Measurements from ENCODE around the gene DACH2. TPM values are rescaled to one million over a fixed set of nuclear protein-coding genes. Genes with fewer than 3 reads are reported as not detected.

DACH2 gene
- polyA plus RNA-seq, 3 donors, result not detected

DNA sequence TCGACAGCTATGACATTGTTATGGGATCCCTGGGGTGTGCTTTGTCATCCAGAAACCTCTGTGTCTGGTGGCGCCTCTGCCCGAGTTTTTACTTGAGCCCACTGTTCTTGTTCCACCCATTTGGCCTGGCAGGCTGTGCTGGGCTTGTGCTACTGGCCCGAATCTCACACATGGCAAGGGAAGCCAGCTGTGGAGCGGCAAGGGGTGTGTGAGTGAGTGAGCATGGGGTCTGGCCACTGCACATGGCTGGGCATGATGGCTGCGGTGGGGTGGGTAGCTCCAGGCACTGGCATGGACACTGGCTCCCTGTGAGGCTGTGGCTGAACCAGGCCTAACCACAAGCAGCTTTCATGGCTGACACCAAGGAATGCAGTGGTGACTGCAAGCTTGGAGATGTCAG, 89.2 kb downstream of the DACH2 start:
- intact Hi-C loops (cut with micrococcal nuclease), result no loop called here

DNA sequence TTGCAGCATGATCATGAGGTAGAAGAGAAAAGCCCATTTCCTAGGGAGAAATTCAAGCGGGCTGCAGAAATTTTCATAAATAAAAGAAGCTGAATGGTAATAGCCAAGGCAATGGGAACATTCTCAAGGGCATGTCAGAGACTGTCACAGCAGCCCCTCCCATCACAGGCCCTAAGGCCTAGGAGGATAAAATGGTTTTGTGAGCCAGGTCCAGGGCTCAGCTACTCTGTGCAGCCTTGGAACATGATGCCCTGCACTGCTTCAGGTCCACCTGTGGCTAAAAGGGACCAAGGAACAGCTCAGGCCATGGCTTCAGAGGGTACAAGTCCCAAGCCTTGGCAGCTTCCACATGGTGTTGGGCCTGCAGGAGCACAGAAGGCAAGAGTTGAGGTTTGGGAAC, 93.3 kb downstream of the DACH2 start:
- Histone ChIP-seq H2AFZ (ENCODE audit: insufficient read depth, low read depth, low read length, poor library complexity, severe bottlenecking) (no peak overlapping the region), H3K9me3 (replicated peaks in 1 of 2; ENCODE audit: control insufficient read depth in 1 of 2, insufficient read depth in 1 of 2, low read length in 2 of 2) (peaks cover 10 to 22% of the 10 kb centered on the region in 2 donors), H3K4me2 (replicated peaks; ENCODE audit: extremely low read depth, low read length, poor library complexity, severe bottlenecking) (no peak overlapping the region), H3K9ac (ENCODE audit: insufficient read depth, low read length, poor library complexity, severe bottlenecking) (no peak overlapping the region), H4K20me1 (ENCODE audit: insufficient read depth, low read length) (no peaks in the 10 kb centered on the region), H3K79me2 (ENCODE audit: insufficient read depth, low read length) (no peaks in the 10 kb centered on the region), H3K4me3 (replicated peaks in 1 of 3; ENCODE audit: low read depth in 2 of 3, low read length in 3 of 3) (no peak overlapping the region), H3K27me3 (ENCODE audit: control insufficient read depth in 2 of 2, insufficient read depth in 2 of 2, low read length in 2 of 2) (no peaks in the 10 kb centered on the region), H3K27ac (ENCODE audit: low read depth in 1 of 2, low read length in 2 of 2) (no peak overlapping the region), H3K36me3 (replicated peaks in 1 of 2; ENCODE audit: control insufficient read depth in 1 of 2, insufficient read depth in 2 of 2, low read length in 2 of 2) (no peaks in the 10 kb centered on the region), H3K4me1 (ENCODE audit: control insufficient read depth in 1 of 2, insufficient read depth in 2 of 2, low read length in 2 of 2) (no peaks in the 10 kb centered on the region)
- peaks cover 0 to 16% (median 7%) of the 10 kb centered on the region in 7 donors for H3K9me3 Mint-ChIP-seq
- H3K27ac Mint-ChIP-seq, result no peak overlapping the region
- H3K4me1 Mint-ChIP-seq, result no peaks in the 10 kb centered on the region
- no CpG with 5 or more reads among the region's 1 CpG for WGBS (ENCODE audit: insufficient coverage)
- H3K4me3 Mint-ChIP-seq, result no peak overlapping the region
- H3K36me3 Mint-ChIP-seq, result no peaks in the 10 kb centered on the region
- intact Hi-C loops (cut with micrococcal nuclease), result no loop called here
- no peaks in the 10 kb centered on the region for H3K27me3 Mint-ChIP-seq (ENCODE audit: low read depth in 3 of 3)
- no peak for DNase-seq
- TF ChIP-seq CTCF (IDR thresholded peaks at IDR 0.05), result no peak

More for the DNA sequence above, 89.2 kb downstream of the DACH2 start:
- Histone ChIP-seq H3K27ac (ENCODE audit: low read depth in 1 of 2, low read length in 2 of 2) (no peak overlapping the region), H3K79me2 (ENCODE audit: insufficient read depth, low read length) (no peaks in the 10 kb centered on the region), H3K4me2 (replicated peaks; ENCODE audit: extremely low read depth, low read length, poor library complexity, severe bottlenecking) (no peak overlapping the region), H2AFZ (ENCODE audit: insufficient read depth, low read depth, low read length, poor library complexity, severe bottlenecking) (no peak overlapping the region), H3K4me3 (replicated peaks in 1 of 3; ENCODE audit: low read depth in 2 of 3, low read length in 3 of 3) (no peak overlapping the region), H3K9me3 (replicated peaks in 1 of 2; ENCODE audit: control insufficient read depth in 1 of 2, insufficient read depth in 1 of 2, low read length in 2 of 2) (peaks cover 5 to 17% of the 10 kb centered on the region in 2 donors), H3K9ac (ENCODE audit: insufficient read depth, low read length, poor library complexity, severe bottlenecking) (no peak overlapping the region), H4K20me1 (ENCODE audit: insufficient read depth, low read length) (no peaks in the 10 kb centered on the region), H3K27me3 (ENCODE audit: control insufficient read depth in 2 of 2, insufficient read depth in 2 of 2, low read length in 2 of 2) (no peaks in the 10 kb centered on the region), H3K36me3 (replicated peaks in 1 of 2; ENCODE audit: control insufficient read depth in 1 of 2, insufficient read depth in 2 of 2, low read length in 2 of 2) (no peaks in the 10 kb centered on the region), H3K4me1 (ENCODE audit: control insufficient read depth in 1 of 2, insufficient read depth in 2 of 2, low read length in 2 of 2) (no peaks in the 10 kb centered on the region)
- Mint-ChIP-seq H3K36me3 (no peaks in the 10 kb centered on the region), H3K4me1 (no peaks in the 10 kb centered on the region), H3K27ac (no peak overlapping the region), H3K9me3 (peaks cover 0 to 21% (median 6%) of the 10 kb centered on the region in 7 donors), H3K4me3 (no peak overlapping the region), H3K27me3 (ENCODE audit: low read depth in 3 of 3) (no peaks in the 10 kb centered on the region)
- TF ChIP-seq CTCF (IDR thresholded peaks at IDR 0.05), result no peak
- DNase-seq, result no peak
- WGBS (ENCODE audit: insufficient coverage), result 84% methylated on average over 5 of the region's 6 CpGs

All from CD14-positive monocyte (primary cell).